ENCODE data around the gene SLC2A13.

GRCh38 chr12:39814626-39815025 lies 291.3 kb downstream of the SLC2A13 start:
- TF ChIP-seq CTCF (IDR thresholded peaks at IDR 0.05) (no peak), POLR2A (IDR thresholded peaks at IDR 0.05) (no peak)

All from testis (tissue), 2 donors.